ENCODE measurements around the gene TMEM203. TPM values are rescaled to one million over a fixed set of nuclear protein-coding genes. Genes with fewer than 3 reads are reported as not detected.
A peak's percentile ranks its signal among the peaks of the same experiment; 100 is the strongest.

TMEM203 gene
- total RNA-seq, 2 experiments from 2014 or later = 42.9 to 58.2 TPM

- intact Hi-C loops (cut with micrococcal nuclease; ENCODE audit: unreplicated experiment) = no loop called here
- H3K4me2 ChIP-seq (ENCODE audit: low read length) = peak overlapping the region; percentile 94; the same call in 1 of the 2 replicates
- H3K4me3 ChIP-seq (ENCODE audit: low read depth, low read length, poor library complexity, severe bottlenecking) = no peak overlapping the region
- H3K9me3 ChIP-seq (ENCODE audit: low read length) = no peaks in the 10 kb centered on the region
- TF ChIP-seq EZH2phosphoT487 (IDR thresholded peaks at IDR 0.05; ENCODE audit: borderline replicate concordance, low read depth, low read length) = no peak
- TF ChIP-seq, protein P1, sequence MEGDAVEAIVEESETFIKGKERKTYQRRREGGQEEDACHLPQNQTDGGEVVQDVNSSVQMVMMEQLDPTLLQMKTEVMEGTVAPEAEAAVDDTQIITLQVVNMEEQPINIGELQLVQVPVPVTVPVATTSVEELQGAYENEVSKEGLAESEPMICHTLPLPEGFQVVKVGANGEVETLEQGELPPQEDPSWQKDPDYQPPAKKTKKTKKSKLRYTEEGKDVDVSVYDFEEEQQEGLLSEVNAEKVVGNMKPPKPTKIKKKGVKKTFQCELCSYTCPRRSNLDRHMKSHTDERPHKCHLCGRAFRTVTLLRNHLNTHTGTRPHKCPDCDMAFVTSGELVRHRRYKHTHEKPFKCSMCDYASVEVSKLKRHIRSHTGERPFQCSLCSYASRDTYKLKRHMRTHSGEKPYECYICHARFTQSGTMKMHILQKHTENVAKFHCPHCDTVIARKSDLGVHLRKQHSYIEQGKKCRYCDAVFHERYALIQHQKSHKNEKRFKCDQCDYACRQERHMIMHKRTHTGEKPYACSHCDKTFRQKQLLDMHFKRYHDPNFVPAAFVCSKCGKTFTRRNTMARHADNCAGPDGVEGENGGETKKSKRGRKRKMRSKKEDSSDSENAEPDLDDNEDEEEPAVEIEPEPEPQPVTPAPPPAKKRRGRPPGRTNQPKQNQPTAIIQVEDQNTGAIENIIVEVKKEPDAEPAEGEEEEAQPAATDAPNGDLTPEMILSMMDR (conservative IDR thresholded peaks at IDR 0.05; ENCODE audit: low read length) = no peak
- H3K27ac ChIP-seq (ENCODE audit: low read depth, low read length, poor library complexity, severe bottlenecking) = no peak overlapping the region
- H4K20me1 ChIP-seq (ENCODE audit: insufficient read depth, low read length) = peaks cover 5% of the 10 kb centered on the region; the same call in 1 of the 2 replicates
- H3K4me1 ChIP-seq (ENCODE audit: insufficient read depth, low read length, poor library complexity, severe bottlenecking) = peaks cover 42% of the 10 kb centered on the region
- BruUV-seq (replicated peaks) = no TSS peak
- H3K9me2 ChIP-seq (ENCODE audit: insufficient read depth, low read length) = no peaks in the 10 kb centered on the region
- H2AFZ ChIP-seq (ENCODE audit: low read length) = no peak overlapping the region
- H3K36me3 ChIP-seq (ENCODE audit: insufficient read depth, low read length) = peaks cover 13% of the 10 kb centered on the region; the same call in 1 of the 2 replicates
- ChIA-PET POLR2A (no interaction called here), CTCF (ENCODE audit: unreplicated experiment) (interaction anchor here (0.6 kb wide), 1 partner anchor 91 kb away, joined by 8 read pairs; no protein-coding TSS in a partner anchor)
- DNase-seq (ENCODE audit: low spot score) = no peak
- peaks cover 14% of the 10 kb centered on the region for H3K79me2 ChIP-seq (ENCODE audit: insufficient read depth, low read depth, low read length)
These were observed 46.2 kb upstream of the TMEM203 start for GRCh38 chr9:137251490-137252268.

- intact Hi-C loops (cut with micrococcal nuclease; ENCODE audit: unreplicated experiment) = no loop called here
- peaks cover 9% of the 10 kb centered on the region for H3K79me2 ChIP-seq (ENCODE audit: insufficient read depth, low read depth, low read length)
- peaks cover 4% of the 10 kb centered on the region; the same call in 1 of the 2 replicates for H4K20me1 ChIP-seq (ENCODE audit: insufficient read depth, low read length)
- no peaks in the 10 kb centered on the region for H3K9me3 ChIP-seq (ENCODE audit: low read length)
- ChIA-PET POLR2A (no interaction called here), CTCF (ENCODE audit: unreplicated experiment) (no interaction called here)
- no peak within 1 kb of the TSS for H2AFZ ChIP-seq (ENCODE audit: low read length)
- TF ChIP-seq EZH2phosphoT487 (IDR thresholded peaks at IDR 0.05; ENCODE audit: borderline replicate concordance, low read depth, low read length) = no peak
- TF ChIP-seq, protein P1 (conservative IDR thresholded peaks at IDR 0.05; ENCODE audit: low read length) = no peak
- H3K4me1 ChIP-seq (ENCODE audit: insufficient read depth, low read length, poor library complexity, severe bottlenecking) = peaks cover 42% of the 10 kb centered on the region
- DNase-seq (ENCODE audit: low spot score) = no peak
- H3K4me3 ChIP-seq (ENCODE audit: low read depth, low read length, poor library complexity, severe bottlenecking) = no peak within 1 kb of the TSS
- H3K27ac ChIP-seq (ENCODE audit: low read depth, low read length, poor library complexity, severe bottlenecking) = no peak within 1 kb of the TSS
- no TSS peak for BruUV-seq (replicated peaks)
- H3K36me3 ChIP-seq (ENCODE audit: insufficient read depth, low read length) = peaks cover 8% of the 10 kb centered on the region; the same call in 1 of the 2 replicates
- no peaks in the 10 kb centered on the region for H3K9me2 ChIP-seq (ENCODE audit: insufficient read depth, low read length)
- H3K4me2 ChIP-seq (ENCODE audit: low read length) = peak within 1 kb of the TSS; percentile 94; the same call in 1 of the 2 replicates
These were observed 45.7 kb upstream of the TMEM203 start, which contains the start of gene STPG3 for GRCh38 chr9:137251194-137251461. TSS of gene STPG3 (plus strand) at chr9:137251286. CDS start at chr9:137251287, 1 bp downstream.
